Measurements from ENCODE around the gene TCP11L1.

DNA sequence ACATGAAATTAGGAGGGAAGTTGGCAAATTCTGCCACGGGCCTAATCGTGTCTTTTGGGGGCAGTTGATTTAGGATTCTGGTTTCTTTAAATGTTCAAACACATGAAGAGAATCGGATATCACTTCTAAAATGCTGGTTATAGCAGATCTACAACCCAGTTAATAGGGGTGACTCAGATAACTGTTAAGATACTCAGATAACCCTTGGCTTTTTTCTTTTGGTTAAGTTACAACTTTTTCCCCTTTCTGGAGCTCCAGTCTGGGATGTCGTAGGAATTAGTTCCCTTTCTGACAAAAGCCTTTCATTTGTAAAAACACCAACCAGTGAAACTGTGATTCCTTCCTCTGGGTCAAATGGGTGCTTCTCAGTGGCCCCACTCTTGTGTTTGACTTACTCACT, 22.7 kb upstream of the TCP11L1 start:
- TF ChIP-seq POLR2AphosphoS5 (IDR thresholded peaks at IDR 0.05; ENCODE audit: borderline replicate concordance, low read depth, low read length) (no peak), EZH2 (IDR thresholded peaks at IDR 0.05) (no peak)

Measured in SK-N-MC (cell line).